Left ventricle myocardium inferior (tissue), 1 donor: Measurements from ENCODE around the gene CTNNA1. TPM values are rescaled to one million over a fixed set of nuclear protein-coding genes. Genes with fewer than 3 reads are reported as not detected.

ENCODE experiments used
- DNase-seq: peaks from one replicate; pipeline ENCODE4 v3.0.0-alpha.2; 2020
- H3K27ac ChIP-seq: fragments of 200-600 bp; replicated peaks from 2 replicates; pipeline ENCODE4 v1.8.0; 2021
- H3K27me3 ChIP-seq: fragments of 200-600 bp; 2 replicates; pipeline ENCODE4 v1.8.0; 2021; ENCODE audit warnings: low read depth
- H3K36me3 ChIP-seq: fragments of 200-600 bp; 2 replicates; pipeline ENCODE4 v1.8.0; 2021
- H3K4me1 ChIP-seq: fragments of 200-600 bp; 2 replicates; pipeline ENCODE4 v1.8.0; 2021
- H3K4me3 ChIP-seq: fragments of 200-600 bp; 2 replicates; pipeline ENCODE4 v1.8.0; 2021; ENCODE audit warnings: mild to moderate bottlenecking, moderate library complexity
- H3K9me3 ChIP-seq: fragments of 200-600 bp; replicated peaks from 2 replicates; pipeline ENCODE4 v1.8.0; 2021
- CTCF ChIP-seq: fragments of 200-600 bp; IDR thresholded peaks from 2 replicates; pipeline ENCODE4 v1.8.0; 2021; ENCODE audit warnings: antibody characterized with exemption, mild to moderate bottlenecking, borderline replicate concordance
- intact Hi-C: fragments of 100-400 bp; cut with micrococcal nuclease; formaldehyde crosslinking; loops from one replicate; pipeline ENCODE4 v1.11.0; 2022
- total RNA-seq: library from RNA; stranded (reverse); fragmentation: NEBNext Ultra II Directional; extraction: Animal tissue kit (Norgen Biotek cat#: 25700); gene quantifications from one replicate; pipeline ENCODE4 v1.2.1, GENCODE V29; 2021
- donor health status: DM: no; HTN: yes; CAD: no; lungs with severe emphysema.

CTNNA1 gene
- total RNA-seq, 1 donor from 2014 or later = 341 TPM

DNA sequence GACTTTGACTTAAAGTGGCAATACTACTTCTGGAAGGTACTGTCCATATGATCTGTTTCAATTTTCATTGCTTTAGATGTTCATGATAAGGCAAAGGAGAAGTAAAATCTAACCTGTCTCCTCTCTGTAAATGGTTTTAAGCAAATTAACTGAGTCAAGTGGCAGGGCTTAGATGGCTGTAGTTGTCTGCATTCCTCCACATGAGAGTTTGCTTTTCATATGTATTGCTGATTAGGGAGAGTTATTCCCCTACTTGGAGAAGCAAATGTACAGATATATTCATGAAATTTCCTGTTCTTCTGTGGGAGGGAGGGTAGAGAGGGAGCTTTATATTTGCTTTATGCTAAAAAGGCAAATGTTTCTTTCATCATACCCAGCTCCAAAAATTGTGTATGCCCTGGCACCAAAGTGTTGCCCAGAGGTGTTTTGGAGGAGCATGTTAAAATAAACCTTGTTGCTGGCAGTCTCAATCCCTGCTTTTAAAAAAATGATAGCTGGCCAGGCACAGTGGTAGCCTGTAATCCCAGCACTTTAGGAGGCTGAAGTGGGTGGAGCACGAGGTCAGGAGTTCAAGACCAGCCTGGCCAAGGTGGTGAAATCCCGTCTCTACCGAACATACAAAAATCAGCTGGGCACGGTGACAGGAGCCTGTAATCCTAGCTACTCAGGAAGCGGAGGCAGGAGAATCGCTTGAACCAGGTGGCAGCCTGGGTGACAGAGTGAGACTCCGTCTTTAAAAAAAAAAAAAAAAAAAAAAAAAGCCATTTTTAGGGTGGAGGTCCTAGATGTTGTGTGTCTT is 125.4 kb downstream of the CTNNA1 start:
- TF ChIP-seq CTCF = no peak
- intact Hi-C loops = no loop called here
- peaks cover 59% of the 10 kb centered on the region for H3K4me1 ChIP-seq
- H3K9me3 ChIP-seq = peaks cover 4% of the 10 kb centered on the region
- no peak for DNase-seq
- H3K27ac ChIP-seq = no peak overlapping the region
- no peaks in the 10 kb centered on the region for H3K36me3 ChIP-seq
- H3K27me3 ChIP-seq = no peaks in the 10 kb centered on the region
- H3K4me3 ChIP-seq = no peak overlapping the region

- peaks cover 21% of the 10 kb centered on the region for H3K36me3 ChIP-seq
- intact Hi-C loops = loop anchor here (10.0 kb wide), 1 partner anchor 192 kb away; no protein-coding TSS in a partner anchor
- no peak overlapping the region for H3K4me3 ChIP-seq
- peaks cover 43% of the 10 kb centered on the region for H3K4me1 ChIP-seq
- H3K9me3 ChIP-seq = no peaks in the 10 kb centered on the region
- no peak overlapping the region for H3K27ac ChIP-seq
- DNase-seq = no peak
- TF ChIP-seq CTCF = no peak
- no peaks in the 10 kb centered on the region for H3K27me3 ChIP-seq
These were observed 130.0 kb downstream of the CTNNA1 start for GRCh38 chr5:138883211-138883610.

DNA sequence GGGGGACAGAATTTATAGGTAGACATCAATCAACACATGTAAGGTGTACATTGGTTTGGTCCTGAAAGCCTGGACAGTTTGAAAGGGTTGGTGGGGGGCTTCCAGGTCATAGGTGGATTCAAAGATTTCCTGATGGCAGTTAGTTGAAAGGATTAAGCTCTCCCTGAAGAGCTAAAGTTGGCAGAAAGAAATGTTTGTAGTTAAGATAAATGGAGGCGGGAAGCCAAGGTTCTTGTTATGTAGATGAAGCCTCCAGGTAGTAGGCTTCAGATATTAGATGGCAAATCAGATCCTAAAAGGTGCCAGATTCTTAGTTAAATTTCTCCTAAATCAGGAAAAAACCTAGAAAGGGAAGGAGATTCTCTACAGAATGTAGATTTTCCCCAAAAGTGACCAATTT is 130.9 kb downstream of the CTNNA1 start:
- Histone ChIP-seq H3K4me3 (no peak overlapping the region), H3K36me3 (peaks cover 30% of the 10 kb centered on the region), H3K27ac (no peak overlapping the region), H3K27me3 (no peaks in the 10 kb centered on the region), H3K4me1 (peaks cover 34% of the 10 kb centered on the region), H3K9me3 (no peaks in the 10 kb centered on the region)
- TF ChIP-seq CTCF = no peak
- DNase-seq = no peak
- intact Hi-C loops = loop anchor here (10.0 kb wide), 1 partner anchor 191 kb away; no protein-coding TSS in a partner anchor

DNA sequence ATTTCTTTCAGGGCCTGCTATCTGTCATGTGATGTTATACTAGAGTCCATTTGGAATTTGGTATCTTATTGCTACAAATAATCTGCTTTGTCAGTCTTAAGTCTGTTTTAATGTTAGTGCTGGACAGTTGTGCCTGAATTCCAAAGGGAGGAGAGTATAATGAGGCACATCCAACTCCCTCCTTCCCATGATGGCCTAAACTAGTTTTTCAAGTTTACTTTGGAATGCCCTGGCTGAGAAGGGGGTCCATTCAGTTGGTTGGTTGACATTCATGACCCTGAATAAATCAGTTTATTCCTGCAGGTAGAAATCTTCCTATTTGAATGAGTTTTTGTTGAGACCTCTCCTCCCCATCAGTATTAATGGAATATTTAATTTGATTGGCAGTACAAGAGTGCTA is 131.3 kb downstream of the CTNNA1 start:
- intact Hi-C loops = loop anchor here (10.0 kb wide), 1 partner anchor 190 kb away; no protein-coding TSS in a partner anchor

DNA sequence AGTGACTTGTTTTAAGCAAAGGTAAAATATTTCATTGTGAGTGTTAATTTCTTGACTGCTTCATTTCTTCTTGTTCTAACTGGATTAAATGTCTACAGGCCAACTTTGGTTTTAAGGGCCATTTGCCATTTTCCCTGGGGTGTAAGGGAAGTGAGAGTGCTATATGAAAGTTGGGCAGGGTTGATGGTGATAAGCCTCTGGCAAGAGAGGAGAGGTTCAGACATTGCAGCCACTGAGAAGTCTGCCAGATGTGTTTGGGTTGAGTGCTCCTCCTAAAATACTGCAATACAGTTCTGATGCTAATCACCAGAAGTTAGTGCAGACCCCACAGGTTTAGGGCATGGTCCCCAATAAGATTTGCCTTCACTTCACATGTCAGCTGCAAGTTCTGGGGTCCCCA is 136.8 kb downstream of the CTNNA1 start:
- Histone ChIP-seq H3K4me3 (no peak overlapping the region), H3K27me3 (no peaks in the 10 kb centered on the region), H3K4me1 (peaks cover 5% of the 10 kb centered on the region), H3K9me3 (peaks cover 8% of the 10 kb centered on the region), H3K36me3 (peaks cover 62% of the 10 kb centered on the region), H3K27ac (no peak overlapping the region)
- no peak for DNase-seq
- no peak for TF ChIP-seq CTCF
- intact Hi-C loops = loop anchor here (10.0 kb wide), 1 partner anchor 185 kb away; no protein-coding TSS in a partner anchor

More for the DNA sequence above, 131.3 kb downstream of the CTNNA1 start:
- Histone ChIP-seq H3K4me1 (peaks cover 29% of the 10 kb centered on the region), H3K4me3 (no peak overlapping the region), H3K36me3 (peaks cover 35% of the 10 kb centered on the region), H3K27me3 (no peaks in the 10 kb centered on the region), H3K9me3 (no peaks in the 10 kb centered on the region), H3K27ac (no peak overlapping the region)
- no peak for DNase-seq
- TF ChIP-seq CTCF = no peak
